Spleen (tissue), 7 donors: ENCODE measurements around the gene TDRD12.

Source experiments
- CTCF ChIP-seq, 11 experiments: fragments of 200-600 bp in 7 of 11; fragments of 450-650 bp in 4 of 11; sonication (generic) in 4 of 11; IDR thresholded peaks in 8 of 11; conservative IDR thresholded peaks in 3 of 11; 1 replicate in 7 of 11; 2 replicates in 4 of 11; pipeline versions ENCODE4 v1.4.0 to v1.8.0; 2016 to 2021; ENCODE audit warnings: antibody characterized with exemption in 11 of 11, inconsistent platforms in 4 of 11, mild to moderate bottlenecking in 1 of 11
- POLR2A ChIP-seq, 3 donors: fragments of 450-650 bp; IDR thresholded peaks; one replicate each; pipeline ENCODE4 v1.5.1; 2017; ENCODE audit warnings: antibody characterized with exemption in 3 of 3, mild to moderate bottlenecking in 1 of 3
- POLR2AphosphoS5 ChIP-seq, 3 donors: sonication (generic); formaldehyde crosslinking; IDR thresholded peaks; one replicate each; pipeline ENCODE4 v1.5.1; 2017; ENCODE audit warnings: antibody characterized with exemption in 3 of 3
- donor health status: DM: no; HTN: no; CAD: no; lungs with moderate emphysema.
- donor health status: DM: no; HTN: no; CAD: no.
- donor health status: DM: no; HTN: no; CAD: no.

- TF ChIP-seq CTCF (IDR thresholded peaks at IDR 0.05 in 8 of 11, conservative IDR thresholded peaks at IDR 0.05 in 3 of 11) (peak in 1 of 11 experiments; percentile 17), POLR2A (IDR thresholded peaks at IDR 0.05) (no peak), POLR2AphosphoS5 (IDR thresholded peaks at IDR 0.05) (no peak)
These were observed 43.2 kb upstream of the TDRD12 start for GRCh38 chr19:32676186-32676894.
